Colonic mucosa (tissue), 4 donors: ENCODE measurements around the gene ZNF609. TPM values are rescaled to one million over a fixed set of nuclear protein-coding genes. Genes with fewer than 3 reads are reported as not detected.
"Not testable (repeated sequence)": the region's sequence is repeated elsewhere in the genome, so short reads cannot be mapped to it uniquely, and the experiment has no call there.

Experiments used
- DNase-seq: peaks from one replicate; pipeline ENCODE4 v3.0.0-alpha.2; 2020
- H3K27ac ChIP-seq: fragments of 200-600 bp; one replicate; pipeline ENCODE4 v1.8.0; 2021
- H3K27me3 ChIP-seq: fragments of 200-600 bp; one replicate; pipeline ENCODE4 v1.8.0; 2021
- H3K36me3 ChIP-seq: fragments of 200-600 bp; one replicate; pipeline ENCODE4 v1.8.0; 2021
- H3K4me1 ChIP-seq: fragments of 200-600 bp; one replicate; pipeline ENCODE4 v1.8.0; 2021; ENCODE audit warnings: mild to moderate bottlenecking
- H3K4me3 ChIP-seq: fragments of 200-600 bp; one replicate; pipeline ENCODE4 v1.8.0; 2021
- H3K9ac ChIP-seq, 2 donors: one replicate each; pipeline ENCODE4 v1.7.0; 2013; ENCODE audit warnings: control low read depth in 2 of 2, low read depth in 2 of 2, low read length in 2 of 2
- H3K9me3 ChIP-seq: fragments of 200-600 bp; one replicate; pipeline ENCODE4 v1.8.0; 2021
- CTCF ChIP-seq: fragments of 200-600 bp; IDR thresholded peaks from one replicate; pipeline ENCODE4 v1.8.0; 2022; ENCODE audit warnings: antibody characterized with exemption, mild to moderate bottlenecking
- intact Hi-C: fragments of 100-400 bp; cut with DNase I; formaldehyde crosslinking; loops from one replicate; pipeline ENCODE4 v1.14.1; 2022
- total RNA-seq, 2 donors: library from RNA; stranded (reverse); fragmentation: NEBNext Ultra II Directional in 1 of 2; extraction: Animal tissue kit (Norgen Biotek cat#: 25700) in 1 of 2; gene quantifications; one replicate each; pipeline ENCODE4 v1.2.1, GENCODE V29; 2021
- donor health status: healthy.
- donor health status: DM: no; HTN: no; CAD: no.
- donor health status: DM: no; HTN: no; CAD: no.

ZNF609 gene
- total RNA-seq, 2 donors from 2014 or later = 24.5 to 24.8 TPM

- no peak for TF ChIP-seq CTCF
- no peaks in the 10 kb centered on the region for H3K4me1 ChIP-seq
- intact Hi-C loops = no loop called here
Observed at GRCh38 chr15:64493641-64494040, 33.3 kb downstream of the ZNF609 start.

GRCh38 chr15:64495968-64496367 lies 35.6 kb downstream of the ZNF609 start:
- H3K4me1 ChIP-seq, H3K4me3 ChIP-seq, intact Hi-C loops, H3K9me3 ChIP-seq, DNase-seq, H3K36me3 ChIP-seq, H3K27me3 ChIP-seq, H3K9ac ChIP-seq, H3K27ac ChIP-seq: not testable (repeated sequence)

More at GRCh38 chr15:64493641-64494040, 33.3 kb downstream of the ZNF609 start:
- H3K27ac ChIP-seq = no peak overlapping the region
- no peak for DNase-seq
- no peaks in the 10 kb centered on the region for H3K27me3 ChIP-seq
- H3K9me3 ChIP-seq = no peaks in the 10 kb centered on the region
- H3K9ac ChIP-seq = no peak overlapping the region
- no peaks in the 10 kb centered on the region for H3K36me3 ChIP-seq
- no peak overlapping the region for H3K4me3 ChIP-seq

- no peaks in the 10 kb centered on the region for H3K9me3 ChIP-seq
- no peak overlapping the region for H3K4me3 ChIP-seq
- no peaks in the 10 kb centered on the region for H3K36me3 ChIP-seq
- H3K27me3 ChIP-seq = no peaks in the 10 kb centered on the region
- DNase-seq = no peak
- intact Hi-C loops = no loop called here
- H3K9ac ChIP-seq = no peak overlapping the region
- TF ChIP-seq CTCF = no peak
- peaks cover 11% of the 10 kb centered on the region for H3K4me1 ChIP-seq
- no peak overlapping the region for H3K27ac ChIP-seq
Observed at GRCh38 chr15:64500695-64501395, 40.5 kb downstream of the ZNF609 start.

GRCh38 chr15:64501396-64501715 lies 41.0 kb downstream of the ZNF609 start:
- intact Hi-C loops = no loop called here

GRCh38 chr15:64502151-64502550 lies 41.8 kb downstream of the ZNF609 start:
- no peaks in the 10 kb centered on the region for H3K27me3 ChIP-seq
- no peak overlapping the region for H3K4me3 ChIP-seq
- peaks cover 11% of the 10 kb centered on the region for H3K4me1 ChIP-seq
- intact Hi-C loops = no loop called here
- H3K36me3 ChIP-seq = no peaks in the 10 kb centered on the region
- H3K9ac ChIP-seq = no peak overlapping the region
- no peak for TF ChIP-seq CTCF
- no peaks in the 10 kb centered on the region for H3K9me3 ChIP-seq
- H3K27ac ChIP-seq = peak overlapping the region; percentile 38
- no peak for DNase-seq

More at GRCh38 chr15:64501396-64501715, 41.0 kb downstream of the ZNF609 start:
- no peak overlapping the region for H3K27ac ChIP-seq
- no peak for TF ChIP-seq CTCF
- H3K9me3 ChIP-seq = no peaks in the 10 kb centered on the region
- DNase-seq = no peak
- no peaks in the 10 kb centered on the region for H3K27me3 ChIP-seq
- H3K9ac ChIP-seq = no peak overlapping the region
- H3K4me3 ChIP-seq = no peak overlapping the region
- H3K4me1 ChIP-seq = peaks cover 11% of the 10 kb centered on the region
- no peaks in the 10 kb centered on the region for H3K36me3 ChIP-seq

- H3K9me3 ChIP-seq = no peaks in the 10 kb centered on the region
- no peaks in the 10 kb centered on the region for H3K27me3 ChIP-seq
- H3K9ac ChIP-seq = no peak overlapping the region
- H3K36me3 ChIP-seq = no peaks in the 10 kb centered on the region
- H3K4me1 ChIP-seq = peaks cover 11% of the 10 kb centered on the region
- no peak overlapping the region for H3K4me3 ChIP-seq
- intact Hi-C loops = no loop called here
- no peak for TF ChIP-seq CTCF
- H3K27ac ChIP-seq = peak overlapping the region; percentile 38
- DNase-seq = no peak
Observed at GRCh38 chr15:64502551-64502950, 42.2 kb downstream of the ZNF609 start.
